Small intestine (tissue), 7 donors: Measurements from ENCODE around the gene TBC1D16. TPM values are rescaled to one million over a fixed set of nuclear protein-coding genes. Genes with fewer than 3 reads are reported as not detected.

Source experiments
- DNase-seq, 2 donors: peaks; one replicate each; pipeline versions ENCODE4 v3.0.0 to v3.0.0-alpha.2; 2013
- FAIRE-seq: peaks from 2 replicates; lab custom pipeline; 2012; peaks lifted over from hg19 to GRCh38; lab: Jason Lieb, UNC
- H3K27ac ChIP-seq, 3 donors: one replicate each; pipeline ENCODE4 v1.5.1; 2013; ENCODE audit warnings: low read length in 2 of 3, mild to moderate bottlenecking in 2 of 3, control low read depth in 1 of 3, inconsistent platforms in 1 of 3, low read depth in 1 of 3, moderate library complexity in 1 of 3
- H3K27me3 ChIP-seq, 3 donors: one replicate each; pipeline ENCODE4 v1.6.1; 2013; ENCODE audit warnings: low read length in 3 of 3, inconsistent platforms in 1 of 3; ENCODE audit not compliant: control insufficient read depth in 3 of 3, insufficient read depth in 3 of 3
- H3K36me3 ChIP-seq, 3 donors: one replicate each; pipeline ENCODE4 v1.6.1; 2013; ENCODE audit warnings: low read length in 3 of 3, inconsistent platforms in 1 of 3, low read depth in 1 of 3, mild to moderate bottlenecking in 1 of 3, moderate library complexity in 1 of 3; ENCODE audit not compliant: control insufficient read depth in 3 of 3, insufficient read depth in 2 of 3
- H3K4me1 ChIP-seq, 3 donors: one replicate each; pipeline ENCODE4 v1.6.1; 2013; ENCODE audit warnings: low read length in 2 of 3, inconsistent platforms in 1 of 3, low read depth in 1 of 3, mild to moderate bottlenecking in 1 of 3, moderate library complexity in 1 of 3; ENCODE audit not compliant: control insufficient read depth in 3 of 3, insufficient read depth in 2 of 3
- H3K4me3 ChIP-seq, 3 donors: one replicate each; pipeline ENCODE4 v1.5.1; 2013; ENCODE audit warnings: low read length in 3 of 3, control low read depth in 1 of 3, inconsistent platforms in 1 of 3, low read depth in 1 of 3, mild to moderate bottlenecking in 1 of 3, moderate library complexity in 1 of 3
- H3K9me3 ChIP-seq, 2 donors: one replicate each; pipeline ENCODE4 v1.6.1; 2013; ENCODE audit warnings: low read depth in 1 of 2, low read length in 1 of 2; ENCODE audit not compliant: control insufficient read depth in 2 of 2, insufficient read depth in 1 of 2
- WGBS, 3 donors: extraction: QIAGEN DNeasy Blood & Tissue Kit; methylation state at CpG; one replicate each; pipeline ENCODE4 v1.1.7; 2013; 5-methylcytosine and 5-hydroxymethylcytosine counted together
- polyA plus RNA-seq, 4 donors: library from polyadenylated mRNA; stranded (reverse) in 3 of 4; unstranded in 1 of 4; fragments of 200-250 nt in 3 of 4; fragments of 120-200 nt in 1 of 4; gene quantifications; one replicate each; pipeline versions ENCODE4 v1.2.1 to v1.2.3, GENCODE V29; 2013
- donor health status: healthy with polysubstance abuse.
- donor health status: control.
- donor health status: control.
- donor health status: Bipolar disorder and iron deficiency.
- donor health status: healthy.

Gene TBC1D16
- polyA plus RNA-seq, 4 donors: 1.6 to 30.6 (median 15.2) TPM

GRCh38 chr17:80061421-80061820 lies 25.7 kb upstream of the TBC1D16 start:
- WGBS, 3 donors: 83 to 86% (median 84%) methylated on average over 12 of the region's 12 CpGs
- FAIRE-seq (no peak), DNase-seq (no peak)
- Histone ChIP-seq H3K9me3 (no peaks in the 10 kb centered on the region), H3K4me1 (no peaks in the 10 kb centered on the region), H3K36me3 (peaks cover 0 to 17% (median 0%) of the 10 kb centered on the region in 3 donors), H3K4me3 (no peak overlapping the region), H3K27ac (no peak overlapping the region), H3K27me3 (no peaks in the 10 kb centered on the region)

- no peak for FAIRE-seq
- 69 to 80% (median 80%) methylated on average over 4 of the region's 4 CpGs for WGBS, 3 donors
Measured at GRCh38 chr17:80060644-80061043, 25.0 kb upstream of the TBC1D16 start.

GRCh38 chr17:80058311-80058955 lies 22.8 kb upstream of the TBC1D16 start:
- Histone ChIP-seq H3K9me3 (no peaks in the 10 kb centered on the region), H3K36me3 (peaks cover 0 to 10% (median 0%) of the 10 kb centered on the region in 3 donors), H3K4me3 (no peak overlapping the region), H3K4me1 (no peaks in the 10 kb centered on the region), H3K27ac (no peak overlapping the region), H3K27me3 (no peaks in the 10 kb centered on the region)
- DNase-seq (no peak), FAIRE-seq (no peak)
- 94 to 96% (median 94%) methylated on average over 28 of the region's 28 CpGs for WGBS, 3 donors

More at GRCh38 chr17:80060644-80061043, 25.0 kb upstream of the TBC1D16 start:
- Histone ChIP-seq H3K4me1 (no peaks in the 10 kb centered on the region), H3K9me3 (no peaks in the 10 kb centered on the region), H3K4me3 (no peak overlapping the region), H3K27me3 (no peaks in the 10 kb centered on the region), H3K27ac (no peak overlapping the region), H3K36me3 (peaks cover 0 to 11% (median 0%) of the 10 kb centered on the region in 3 donors)
- no peak for DNase-seq

GRCh38 chr17:80055597-80055996 lies 19.9 kb upstream of the TBC1D16 start:
- no peak for FAIRE-seq
- no peak overlapping the region for H3K4me3 ChIP-seq
- WGBS, 3 donors: 88 to 90% (median 90%) methylated on average over 9 of the region's 9 CpGs
- H3K27me3 ChIP-seq: no peaks in the 10 kb centered on the region
- no peak for DNase-seq
- H3K9me3 ChIP-seq: no peaks in the 10 kb centered on the region
- H3K4me1 ChIP-seq: no peaks in the 10 kb centered on the region
- H3K27ac ChIP-seq: no peak overlapping the region
- peaks cover 0 to 18% (median 0%) of the 10 kb centered on the region in 3 donors for H3K36me3 ChIP-seq

- Histone ChIP-seq H3K9me3 (no peaks in the 10 kb centered on the region), H3K4me3 (no peak overlapping the region), H3K36me3 (peaks cover 0 to 29% (median 0%) of the 10 kb centered on the region in 3 donors), H3K27me3 (no peaks in the 10 kb centered on the region), H3K4me1 (no peaks in the 10 kb centered on the region), H3K27ac (peak overlapping the region in 1 of 3 donors; percentile 1)
- DNase-seq (no peak), FAIRE-seq (no peak)
- WGBS, 3 donors: 73 to 92% (median 91%) methylated on average over 10 of the region's 10 CpGs
Measured at GRCh38 chr17:80053102-80053501, 17.4 kb upstream of the TBC1D16 start.

GRCh38 chr17:80051681-80052080 lies 16.0 kb upstream of the TBC1D16 start:
- DNase-seq (no peak), FAIRE-seq (no peak)
- no peaks in the 10 kb centered on the region for H3K27me3 ChIP-seq
- H3K9me3 ChIP-seq: no peaks in the 10 kb centered on the region
- H3K36me3 ChIP-seq: peaks cover 0 to 38% (median 0%) of the 10 kb centered on the region in 3 donors
- no peaks in the 10 kb centered on the region for H3K4me1 ChIP-seq
- 89 to 94% (median 94%) methylated on average over 11 of the region's 11 CpGs for WGBS, 3 donors
- H3K4me3 ChIP-seq: no peak overlapping the region
- H3K27ac ChIP-seq: no peak overlapping the region

GRCh38 chr17:80050706-80051105 lies 15.0 kb upstream of the TBC1D16 start:
- Histone ChIP-seq H3K27ac (no peak overlapping the region), H3K4me3 (no peak overlapping the region), H3K36me3 (peaks cover 0 to 38% (median 0%) of the 10 kb centered on the region in 3 donors), H3K27me3 (no peaks in the 10 kb centered on the region), H3K9me3 (no peaks in the 10 kb centered on the region), H3K4me1 (no peaks in the 10 kb centered on the region)
- 83 to 95% (median 87%) methylated on average over 16 of the region's 16 CpGs for WGBS, 3 donors
- FAIRE-seq (no peak), DNase-seq (no peak)

- DNase-seq (no peak), FAIRE-seq (no peak)
- H3K9me3 ChIP-seq: no peaks in the 10 kb centered on the region
- H3K4me3 ChIP-seq: no peak overlapping the region
- peaks cover 0 to 39% (median 0%) of the 10 kb centered on the region in 3 donors for H3K36me3 ChIP-seq
- no peaks in the 10 kb centered on the region for H3K4me1 ChIP-seq
- H3K27me3 ChIP-seq: no peaks in the 10 kb centered on the region
- 94 to 96% (median 95%) methylated on average over 21 of the region's 21 CpGs for WGBS, 3 donors
- H3K27ac ChIP-seq: no peak overlapping the region
Measured at GRCh38 chr17:80049986-80050385, 14.3 kb upstream of the TBC1D16 start.
